Spleen (tissue), 7 donors: ENCODE results near the gene EFS.

Source experiments
- CTCF ChIP-seq, 11 experiments: fragments of 200-600 bp in 7 of 11; fragments of 450-650 bp in 4 of 11; sonication (generic) in 4 of 11; IDR thresholded peaks in 8 of 11; conservative IDR thresholded peaks in 3 of 11; 1 replicate in 7 of 11; 2 replicates in 4 of 11; pipeline versions ENCODE4 v1.4.0 to v1.8.0; 2016 to 2021; ENCODE audit warnings: antibody characterized with exemption in 11 of 11, inconsistent platforms in 4 of 11, mild to moderate bottlenecking in 1 of 11
- POLR2A ChIP-seq, 3 donors: fragments of 450-650 bp; IDR thresholded peaks; one replicate each; pipeline ENCODE4 v1.5.1; 2017; ENCODE audit warnings: antibody characterized with exemption in 3 of 3, mild to moderate bottlenecking in 1 of 3
- donor health status: DM: no; HTN: no; CAD: no; lungs with moderate emphysema.
- donor health status: DM: no; HTN: no; CAD: no.
- donor health status: DM: no; HTN: no; CAD: no.

- TF ChIP-seq POLR2A (IDR thresholded peaks at IDR 0.05) (no peak), CTCF (IDR thresholded peaks at IDR 0.05 in 8 of 11, conservative IDR thresholded peaks at IDR 0.05 in 3 of 11) (no peak)
Measured at GRCh38 chr14:23409966-23410635, 45.1 kb upstream of the EFS start.
